H9 (cell line): ENCODE results near the gene PRPF6. TPM values are rescaled to one million over a fixed set of nuclear protein-coding genes. Genes with fewer than 3 reads are reported as not detected.
A peak's percentile ranks its signal among the peaks of the same experiment; 100 is the strongest.

Source experiments
- DNase-seq: peaks from one replicate; pipeline ENCODE4 v3.0.0-alpha.2; 2017
- H2AFZ ChIP-seq: one replicate; pipeline ENCODE4 v1.6.1; 2013; ENCODE audit warnings: mild to moderate bottlenecking, low read length, control low read depth, moderate library complexity
- H2AK5ac ChIP-seq: 2 replicates; pipeline ENCODE4 v1.6.1; 2013; ENCODE audit warnings: low read length, control low read depth, mixed read lengths; ENCODE audit not compliant: insufficient read length
- H2BK120ac ChIP-seq: one replicate; pipeline ENCODE4 v1.6.1; 2013; ENCODE audit warnings: low read depth, mild to moderate bottlenecking, low read length, control low read depth, inconsistent platforms; ENCODE audit not compliant: poor library complexity, severe bottlenecking
- H2BK12ac ChIP-seq: 2 replicates; pipeline ENCODE4 v1.6.1; 2013; ENCODE audit warnings: low read length, control low read depth, mixed read lengths, low read depth; ENCODE audit not compliant: insufficient read length
- H2BK15ac ChIP-seq: 2 replicates; pipeline ENCODE4 v1.6.1; 2013; ENCODE audit warnings: low read depth, low read length, control low read depth
- H2BK20ac ChIP-seq: one replicate; pipeline ENCODE4 v1.6.1; 2013; ENCODE audit warnings: low read depth, mild to moderate bottlenecking, low read length, control low read depth, inconsistent platforms; ENCODE audit not compliant: poor library complexity, severe bottlenecking
- H2BK5ac ChIP-seq: 2 replicates; pipeline ENCODE4 v1.6.1; 2013; ENCODE audit warnings: low read length, control low read depth, mixed read lengths; ENCODE audit not compliant: insufficient read length
- H3K14ac ChIP-seq: 2 replicates; pipeline ENCODE4 v1.6.1; 2013; ENCODE audit warnings: low read length, control low read depth; ENCODE audit not compliant: insufficient read depth
- H3K18ac ChIP-seq: 2 replicates; pipeline ENCODE4 v1.6.1; 2013; ENCODE audit warnings: low read depth, mild to moderate bottlenecking, mixed read lengths, low read length, control low read depth; ENCODE audit not compliant: insufficient read length
- H3K23ac ChIP-seq: 2 replicates; pipeline ENCODE4 v1.6.1; 2013; ENCODE audit warnings: low read length, control low read depth, mixed read lengths, low read depth; ENCODE audit not compliant: insufficient read length
- H3K23me2 ChIP-seq: 2 replicates; pipeline ENCODE4 v1.6.1; 2013; ENCODE audit warnings: low read depth, mild to moderate bottlenecking, mixed read lengths, low read length, control low read depth; ENCODE audit not compliant: insufficient read length, poor library complexity, severe bottlenecking
- H3K27ac ChIP-seq: 2 replicates; pipeline ENCODE4 v1.5.1; 2013; ENCODE audit warnings: low read length, control low read depth, mixed read lengths, low read depth; ENCODE audit not compliant: insufficient read length
- H3K27me3 ChIP-seq: 2 replicates; pipeline ENCODE4 v1.6.1; 2013; ENCODE audit warnings: low read length, control low read depth, inconsistent platforms; ENCODE audit not compliant: insufficient read depth
- H3K4ac ChIP-seq: 2 replicates; pipeline ENCODE4 v1.6.1; 2013; ENCODE audit warnings: low read depth, mild to moderate bottlenecking, control low read depth, inconsistent platforms, low read length, moderate library complexity
- H3K4me1 ChIP-seq: 2 replicates; pipeline ENCODE4 v1.6.1; 2013; ENCODE audit warnings: low read length, control low read depth, inconsistent platforms; ENCODE audit not compliant: insufficient read depth
- H3K4me2 ChIP-seq: 2 replicates; pipeline ENCODE4 v1.6.1; 2013; ENCODE audit warnings: low read length, control low read depth, mixed read lengths; ENCODE audit not compliant: insufficient read length, insufficient read depth
- H3K56ac ChIP-seq: 2 replicates; pipeline ENCODE4 v1.6.1; 2013; ENCODE audit warnings: low read depth, mild to moderate bottlenecking, mixed read lengths, low read length, control low read depth; ENCODE audit not compliant: insufficient read length
- H3K79me1 ChIP-seq: 2 replicates; pipeline ENCODE4 v1.6.1; 2013; ENCODE audit warnings: low read depth, mild to moderate bottlenecking, moderate library complexity, low read length, control low read depth, inconsistent platforms; ENCODE audit not compliant: insufficient read depth, poor library complexity, severe bottlenecking
- H3K79me2 ChIP-seq: 2 replicates; pipeline ENCODE4 v1.6.1; 2013; ENCODE audit warnings: low read length, control low read depth, inconsistent platforms; ENCODE audit not compliant: insufficient read depth
- H3K9ac ChIP-seq: 2 replicates; pipeline ENCODE4 v1.6.1; 2013; ENCODE audit warnings: low read length, control low read depth, mixed read lengths; ENCODE audit not compliant: insufficient read length; ENCODE audit errors: extremely low read depth
- H3K9me3 ChIP-seq: one replicate; pipeline ENCODE4 v1.6.1; 2013; ENCODE audit warnings: low read depth, low read length, inconsistent platforms; ENCODE audit not compliant: control insufficient read depth
- H3T11ph ChIP-seq: one replicate; pipeline ENCODE4 v1.6.1; 2013; ENCODE audit warnings: mild to moderate bottlenecking, low read length, control low read depth, inconsistent platforms
- H4K20me1 ChIP-seq: one replicate; pipeline ENCODE4 v1.6.1; 2013; ENCODE audit not compliant: control insufficient read depth, insufficient read length, insufficient read depth
- H4K5ac ChIP-seq: 2 replicates; pipeline ENCODE4 v1.6.1; 2013; ENCODE audit warnings: low read depth, mild to moderate bottlenecking, mixed read lengths, low read length, control low read depth; ENCODE audit not compliant: insufficient read length
- H4K8ac ChIP-seq: replicated peaks from 2 replicates; pipeline ENCODE4 v1.6.1; 2013; ENCODE audit warnings: low read length, control low read depth, mixed read lengths, low read depth; ENCODE audit not compliant: insufficient read length
- H4K91ac ChIP-seq: 2 replicates; pipeline ENCODE4 v1.6.1; 2013; ENCODE audit warnings: low read depth, mild to moderate bottlenecking, moderate library complexity, mixed read lengths, low read length, control low read depth; ENCODE audit not compliant: insufficient read length
- H3K27ac Mint-ChIP-seq, 3 experiments: 2 replicates in 2 of 3; 3 replicates in 1 of 3; pipeline ENCODE4 v1.8.0; 2020 to 2021; ENCODE audit warnings: mixed read lengths in 3 of 3, mild to moderate bottlenecking in 1 of 3, moderate library complexity in 1 of 3
- H3K27me3 Mint-ChIP-seq: 2 replicates; pipeline ENCODE4 v1.8.0; 2021; ENCODE audit warnings: low read depth, mild to moderate bottlenecking, moderate library complexity, mixed read lengths
- H3K36me3 Mint-ChIP-seq, 3 experiments: 2 replicates in 2 of 3; 3 replicates in 1 of 3; pipeline ENCODE4 v1.8.0; 2020 to 2021; ENCODE audit warnings: low read depth in 3 of 3, mixed read lengths in 3 of 3; ENCODE audit not compliant: insufficient read depth in 1 of 3
- H3K4me1 Mint-ChIP-seq, 2 experiments: 2 replicates each; pipeline ENCODE4 v1.8.0; 2020; ENCODE audit warnings: mixed read lengths in 2 of 2
- H3K4me3 Mint-ChIP-seq, 2 experiments: 2 replicates in 1 of 2; 3 replicates in 1 of 2; pipeline ENCODE4 v1.8.0; 2020 to 2021; ENCODE audit warnings: mild to moderate bottlenecking in 2 of 2, mixed read lengths in 2 of 2, moderate library complexity in 1 of 2
- H3K9me3 Mint-ChIP-seq, 2 experiments: 2 replicates in 1 of 2; 3 replicates in 1 of 2; pipeline ENCODE4 v1.8.0; 2020; ENCODE audit warnings: mild to moderate bottlenecking in 2 of 2, mixed read lengths in 2 of 2, moderate library complexity in 1 of 2
- WGBS: extraction: QIAGEN DNeasy Blood & Tissue Kit; methylation state at CpG from one replicate; pipeline ENCODE4 v1.1.7; 2013; ENCODE audit warnings: missing lambda C conversion rate, low lambda C conversion rate, mixed read lengths; ENCODE audit not compliant: insufficient read length; ENCODE audit errors: extremely low coverage; 5-methylcytosine and 5-hydroxymethylcytosine counted together
- total RNA-seq: library from RNA; stranded (reverse); gene quantifications from 2 replicates; pipeline ENCODE4 v1.2.1, GENCODE V29; 2021
- TF ChIP-seq, protein P1 (sequence below): fragments of 200-600 bp; sonication (generic); conservative IDR thresholded peaks from 3 replicates; pipeline ENCODE4 v1.8.0; 2021; ENCODE audit warnings: antibody characterized with exemption, mild to moderate bottlenecking

The PRPF6 gene
- total RNA-seq, 1 experiment from 2014 or later: 87.9 TPM

DNA sequence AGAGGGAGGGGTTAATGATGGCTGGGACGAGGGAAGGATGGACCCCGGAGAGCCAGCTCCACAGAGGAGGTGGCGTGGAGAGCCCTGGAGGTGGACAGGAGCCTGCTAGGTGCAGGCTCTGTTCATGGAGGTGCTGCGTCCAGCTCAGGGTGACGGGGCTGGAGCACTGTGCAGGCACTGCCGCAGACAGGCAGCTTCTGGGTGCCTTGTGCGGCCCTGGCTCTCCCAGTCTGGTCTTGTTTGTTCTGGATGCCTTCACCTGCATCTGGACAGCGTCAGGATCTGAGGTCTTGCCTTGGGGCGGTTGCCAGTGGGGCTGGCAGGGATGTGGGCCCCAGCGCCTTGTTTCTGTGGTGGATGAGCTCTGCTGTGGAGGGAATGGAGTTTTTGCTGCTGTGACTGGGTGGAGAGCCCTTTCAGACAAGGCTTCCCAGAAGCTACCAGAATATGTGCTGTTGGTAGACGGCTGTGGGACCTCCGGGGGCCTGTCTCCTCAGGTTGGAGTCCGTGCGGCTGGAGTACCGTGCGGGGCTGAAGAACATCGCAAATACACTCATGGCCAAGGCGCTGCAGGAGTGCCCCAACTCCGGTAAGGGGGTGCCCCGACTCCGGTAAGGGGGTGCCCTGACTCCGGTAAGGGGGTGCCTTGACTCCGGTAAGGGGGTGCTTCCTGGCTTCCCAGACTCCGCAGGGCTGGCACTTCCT, 47.2 kb downstream of the PRPF6 start:
- WGBS: no CpG with 5 or more reads among the region's 24 CpGs
- Histone ChIP-seq H3K4me2 (no peak overlapping the region), H3K18ac (no peak overlapping the region), H3K23me2 (no peaks in the 10 kb centered on the region), H3K14ac (no peak overlapping the region), H3K79me1 (no peaks in the 10 kb centered on the region), H2AFZ (no peak overlapping the region), H3K23ac (no peak overlapping the region), H3K9me3 (no peaks in the 10 kb centered on the region), H4K5ac (no peak overlapping the region), H3T11ph (no peak overlapping the region), H3K9ac (no peak overlapping the region), H2BK12ac (no peak overlapping the region), H2BK20ac (no peak overlapping the region), H3K27me3 (no peaks in the 10 kb centered on the region), H4K8ac (no peak overlapping the region), H2BK5ac (no peak overlapping the region), H3K27ac (no peak overlapping the region), H2BK15ac (no peak overlapping the region), H3K4ac (no peak overlapping the region), H2AK5ac (no peak overlapping the region), H3K79me2 (no peaks in the 10 kb centered on the region), H3K56ac (no peak overlapping the region), H3K4me1 (no peaks in the 10 kb centered on the region), H2BK120ac (no peak overlapping the region), H4K91ac (no peak overlapping the region), H4K20me1 (no peaks in the 10 kb centered on the region)
- Mint-ChIP-seq H3K27ac (peak overlapping the region in 1 of 3 experiments; percentile 66; a peak in 2 of 7 replicates), H3K27me3 (no peaks in the 10 kb centered on the region), H3K4me3 (no peak overlapping the region), H3K9me3 (no peaks in the 10 kb centered on the region), H3K4me1 (no peaks in the 10 kb centered on the region), H3K36me3 (peaks cover 38 to 89% (median 73%) of the 10 kb centered on the region in 3 experiments)
- TF ChIP-seq, protein P1, sequence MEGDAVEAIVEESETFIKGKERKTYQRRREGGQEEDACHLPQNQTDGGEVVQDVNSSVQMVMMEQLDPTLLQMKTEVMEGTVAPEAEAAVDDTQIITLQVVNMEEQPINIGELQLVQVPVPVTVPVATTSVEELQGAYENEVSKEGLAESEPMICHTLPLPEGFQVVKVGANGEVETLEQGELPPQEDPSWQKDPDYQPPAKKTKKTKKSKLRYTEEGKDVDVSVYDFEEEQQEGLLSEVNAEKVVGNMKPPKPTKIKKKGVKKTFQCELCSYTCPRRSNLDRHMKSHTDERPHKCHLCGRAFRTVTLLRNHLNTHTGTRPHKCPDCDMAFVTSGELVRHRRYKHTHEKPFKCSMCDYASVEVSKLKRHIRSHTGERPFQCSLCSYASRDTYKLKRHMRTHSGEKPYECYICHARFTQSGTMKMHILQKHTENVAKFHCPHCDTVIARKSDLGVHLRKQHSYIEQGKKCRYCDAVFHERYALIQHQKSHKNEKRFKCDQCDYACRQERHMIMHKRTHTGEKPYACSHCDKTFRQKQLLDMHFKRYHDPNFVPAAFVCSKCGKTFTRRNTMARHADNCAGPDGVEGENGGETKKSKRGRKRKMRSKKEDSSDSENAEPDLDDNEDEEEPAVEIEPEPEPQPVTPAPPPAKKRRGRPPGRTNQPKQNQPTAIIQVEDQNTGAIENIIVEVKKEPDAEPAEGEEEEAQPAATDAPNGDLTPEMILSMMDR: no peak
- no peak for DNase-seq
